Spinal cord (tissue), 10 donors: ENCODE results near the gene OR10J1. TPM values are rescaled to one million over a fixed set of nuclear protein-coding genes. Genes with fewer than 3 reads are reported as not detected.
"Not testable (repeated sequence)": the region's sequence is repeated elsewhere in the genome, so short reads cannot be mapped to it uniquely, and the experiment has no call there.

Experiments
- DNase-seq, 6 donors: peaks; one replicate each; pipeline versions ENCODE4 v3.0.0 to v3.0.0-alpha.2; 2013 to 2015; ENCODE audit warnings: low spot score in 6 of 6, low read depth in 4 of 6
- H3K27ac ChIP-seq: one replicate; pipeline ENCODE4 v1.5.1; 2013; ENCODE audit warnings: low read depth, low read length, control low read depth
- H3K27me3 ChIP-seq: one replicate; pipeline ENCODE4 v1.6.1; 2013; ENCODE audit warnings: low read length; ENCODE audit not compliant: control insufficient read depth, insufficient read depth
- H3K36me3 ChIP-seq: one replicate; pipeline ENCODE4 v1.6.1; 2013; ENCODE audit warnings: low read length; ENCODE audit not compliant: control insufficient read depth, insufficient read depth
- H3K4me1 ChIP-seq: one replicate; pipeline ENCODE4 v1.6.1; 2013; ENCODE audit warnings: low read length; ENCODE audit not compliant: control insufficient read depth, insufficient read depth
- H3K4me3 ChIP-seq: one replicate; pipeline ENCODE4 v1.5.1; 2013; ENCODE audit warnings: low read depth, low read length, control low read depth
- H3K9me3 ChIP-seq: one replicate; pipeline ENCODE4 v1.6.1; 2013; ENCODE audit warnings: low read length; ENCODE audit not compliant: control insufficient read depth, insufficient read depth
- WGBS: methylation state at CpG from one replicate; pipeline ENCODE4 v1.1.5; 2013; ENCODE audit warnings: missing lambda C conversion rate; ENCODE audit not compliant: insufficient coverage; 5-methylcytosine and 5-hydroxymethylcytosine counted together
- polyA plus RNA-seq, 2 donors: library from polyadenylated mRNA; unstranded; fragments of 120-200 nt; gene quantifications; one replicate each; pipeline ENCODE4 v1.2.1, GENCODE V29; 2013; ENCODE audit not compliant: insufficient read length in 2 of 2
- total RNA-seq, 2 donors: library from RNA; depleted of rRNA in 1 of 2; stranded (reverse); fragments of 120-200 nt in 1 of 2; fragments of >200 nt in 1 of 2; gene quantifications; one replicate each; pipeline versions ENCODE4 v1.2.3 to v1.2.4, GENCODE V29; 2013 to 2014
- donor health status: healthy.

Gene OR10J1
- total and polyA plus RNA-seq, 4 donors = 0.06 TPM; not detected in 3

DNA sequence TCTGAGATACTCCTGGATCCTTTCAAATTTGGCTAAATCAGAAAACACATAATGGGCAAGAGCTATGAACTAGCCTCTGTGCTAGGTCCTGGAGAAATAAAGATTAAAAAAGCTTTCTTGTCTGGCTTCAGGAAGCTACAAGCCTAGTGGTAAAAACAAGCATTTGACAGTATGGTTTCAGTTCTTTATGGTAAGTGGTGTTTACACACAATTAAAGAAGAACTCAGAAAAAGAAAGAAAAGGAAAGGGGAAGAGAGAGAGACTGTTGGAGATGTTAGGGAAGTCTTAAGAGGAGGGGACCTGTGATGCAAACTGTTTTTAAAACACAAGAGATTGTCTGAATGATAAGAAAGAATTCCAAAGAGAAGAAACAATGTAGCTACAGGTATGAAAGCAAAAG lies 1.8 kb downstream of the OR10J1 start:
- H3K9me3 ChIP-seq = no peaks in the 10 kb centered on the region

DNA sequence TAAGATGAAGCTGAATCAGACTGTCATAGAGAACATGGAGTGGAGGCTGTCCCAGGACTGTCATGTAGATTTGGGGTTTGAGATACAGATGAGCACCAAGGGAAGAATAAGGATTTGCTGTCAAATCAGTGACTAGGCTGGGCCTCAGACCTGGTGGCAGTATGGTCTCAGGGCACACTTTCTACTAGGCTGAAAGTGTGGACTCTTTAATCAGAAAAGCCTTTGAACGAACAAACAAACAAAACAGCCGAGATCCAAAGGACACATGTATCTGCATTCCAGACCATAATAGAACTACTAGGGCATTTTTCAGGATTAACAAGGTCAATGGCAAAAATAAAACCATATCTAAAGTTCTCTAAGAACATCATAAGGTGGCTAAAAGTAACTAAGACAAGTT lies 2.9 kb downstream of the OR10J1 start:
- DNase-seq = no peak
- no peaks in the 10 kb centered on the region for H3K27me3 ChIP-seq
- H3K4me3 ChIP-seq = no peak overlapping the region
- no peaks in the 10 kb centered on the region for H3K9me3 ChIP-seq
- no peaks in the 10 kb centered on the region for H3K36me3 ChIP-seq
- 72% methylated on average over 2 of the region's 2 CpGs for WGBS
- H3K27ac ChIP-seq = no peak overlapping the region
- H3K4me1 ChIP-seq = no peaks in the 10 kb centered on the region

More for the DNA sequence above, 1.8 kb downstream of the OR10J1 start:
- no peak for DNase-seq
- H3K36me3 ChIP-seq = no peaks in the 10 kb centered on the region
- no peak overlapping the region for H3K27ac ChIP-seq
- H3K27me3 ChIP-seq = no peaks in the 10 kb centered on the region
- no peak overlapping the region for H3K4me3 ChIP-seq
- no peaks in the 10 kb centered on the region for H3K4me1 ChIP-seq

DNA sequence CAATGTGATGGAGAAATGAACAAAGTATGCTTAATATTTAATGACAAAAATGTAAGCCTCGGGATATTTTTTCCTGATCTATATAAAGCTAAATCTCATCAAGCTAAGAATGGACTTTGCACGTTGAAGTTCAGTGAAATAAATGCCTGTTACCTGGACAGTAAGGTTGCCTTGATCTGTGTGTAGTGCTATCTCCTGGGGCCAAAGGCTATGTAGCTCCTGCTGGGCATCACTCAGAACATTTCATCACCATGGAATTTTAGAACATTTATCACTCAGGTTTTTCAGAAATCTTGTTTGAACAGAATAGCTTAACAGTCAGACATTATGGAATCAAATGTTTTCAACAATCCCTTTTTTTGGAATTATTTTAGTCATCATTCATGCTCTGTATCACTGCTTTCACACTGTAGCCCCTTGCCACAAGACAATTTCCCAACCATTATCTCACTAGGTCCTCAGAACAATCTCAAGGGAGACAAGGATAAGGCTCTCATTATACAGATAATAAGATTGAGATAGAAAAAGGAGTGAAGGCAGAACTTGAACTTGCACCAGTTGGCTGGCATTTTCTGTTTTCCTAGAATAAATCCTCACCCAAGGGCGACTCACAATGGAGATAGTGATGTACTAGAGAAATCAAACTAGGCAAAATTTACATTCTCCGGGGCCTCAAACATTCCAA lies 3.7 kb downstream of the OR10J1 start:
- Histone ChIP-seq H3K9me3 (no peaks in the 10 kb centered on the region), H3K27ac (no peak overlapping the region), H3K36me3 (no peaks in the 10 kb centered on the region), H3K27me3 (no peaks in the 10 kb centered on the region), H3K4me3 (no peak overlapping the region), H3K4me1 (no peaks in the 10 kb centered on the region)
- no peak for DNase-seq
- no CpG with 5 or more reads among the region's 4 CpGs for WGBS

DNA sequence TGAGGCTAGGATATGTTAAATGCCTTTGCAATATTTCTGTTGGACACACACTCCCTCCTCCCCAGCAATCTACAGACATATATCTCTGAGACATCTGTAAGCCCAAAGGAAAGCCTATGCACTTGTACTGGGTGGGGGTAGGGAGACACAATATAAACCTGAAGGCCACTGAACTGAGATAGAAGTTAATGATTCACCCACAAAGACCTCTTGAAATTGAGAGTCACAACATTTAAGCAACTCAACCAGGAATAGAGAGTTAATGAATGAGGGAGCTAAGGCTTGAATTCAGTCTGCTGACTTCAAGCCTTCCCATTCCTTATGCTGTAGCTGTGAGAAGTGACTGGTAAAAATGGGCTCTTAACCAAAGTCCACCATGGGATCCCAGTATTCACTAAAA lies 5.0 kb downstream of the OR10J1 start:
- Histone ChIP-seq H3K27ac (no peak overlapping the region), H3K9me3 (no peaks in the 10 kb centered on the region), H3K36me3 (no peaks in the 10 kb centered on the region), H3K27me3 (no peaks in the 10 kb centered on the region), H3K4me1 (no peaks in the 10 kb centered on the region), H3K4me3 (no peak overlapping the region)
- DNase-seq = no peak

DNA sequence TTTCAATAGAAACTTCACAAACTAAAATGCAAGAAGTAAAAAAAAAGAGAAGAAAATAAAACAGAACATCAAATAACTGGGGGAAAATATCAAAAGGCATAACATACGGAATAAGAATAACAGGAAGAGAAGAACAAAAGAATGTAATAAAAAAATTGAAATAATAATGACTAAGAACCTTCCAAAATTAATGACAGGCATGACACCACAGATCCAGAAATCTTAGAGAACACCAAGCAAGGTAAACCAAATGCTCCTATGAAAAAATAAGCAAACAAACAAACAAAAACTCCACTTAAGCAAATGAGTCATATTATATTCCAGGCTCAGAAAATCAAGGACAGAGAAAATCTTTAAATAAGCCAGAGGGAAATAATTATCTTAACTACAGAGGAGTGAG lies 8.7 kb downstream of the OR10J1 start:
- H3K27ac ChIP-seq = no peak overlapping the region
- H3K27me3 ChIP-seq = no peaks in the 10 kb centered on the region
- DNase-seq = no peak
- no peaks in the 10 kb centered on the region for H3K4me1 ChIP-seq
- no peak overlapping the region for H3K4me3 ChIP-seq
- WGBS = no CpG with 5 or more reads among the region's 1 CpG
- H3K9me3 ChIP-seq = no peaks in the 10 kb centered on the region
- H3K36me3 ChIP-seq = no peaks in the 10 kb centered on the region

DNA sequence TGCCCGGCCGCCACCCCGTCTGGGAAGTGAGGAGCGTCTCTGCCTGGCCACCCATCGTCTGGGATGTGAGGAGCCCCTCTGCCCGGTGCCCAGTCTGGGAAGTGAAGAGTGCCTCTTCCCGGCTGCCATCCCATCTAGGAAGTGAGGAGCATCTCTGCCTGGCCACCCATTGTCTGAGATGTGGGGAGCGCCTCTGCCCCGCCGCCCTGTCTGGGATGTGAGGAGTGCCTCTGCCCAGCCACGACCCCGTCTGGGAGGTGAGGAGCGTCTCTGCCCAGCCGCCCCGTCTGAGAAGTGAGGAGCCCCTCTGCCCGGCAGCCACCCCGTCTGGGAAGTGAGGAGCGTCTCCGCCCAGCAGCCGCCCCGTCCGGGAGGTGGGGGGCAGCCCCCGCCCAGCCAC lies 10.1 kb downstream of the OR10J1 start:
- not testable (repeated sequence) for H3K27me3 ChIP-seq, DNase-seq, H3K27ac ChIP-seq, H3K9me3 ChIP-seq, H3K4me3 ChIP-seq, H3K36me3 ChIP-seq, H3K4me1 ChIP-seq
- 97% methylated on average over 6 of the region's 23 CpGs for WGBS

DNA sequence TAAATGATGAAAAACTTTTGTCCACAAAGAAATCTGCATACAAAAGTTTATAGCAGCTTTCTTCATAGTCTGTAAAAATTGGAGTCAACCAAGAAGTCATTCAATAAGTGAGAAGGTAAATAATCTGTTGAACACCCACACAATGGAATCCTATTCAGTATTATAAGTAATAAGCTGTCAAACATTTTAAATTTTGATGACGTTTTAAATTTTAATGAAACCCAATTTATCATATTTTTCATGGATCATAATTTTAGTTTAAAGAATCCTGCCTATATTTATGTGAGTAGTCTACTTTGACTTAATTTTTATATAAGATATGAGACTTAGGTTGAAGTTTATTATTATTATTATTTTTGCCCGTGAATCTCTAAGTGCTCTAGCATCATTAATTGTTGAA lies 20.0 kb downstream of the OR10J1 start:
- DNase-seq = no peak
- no CpG with 5 or more reads among the region's 2 CpGs for WGBS
- Histone ChIP-seq H3K27ac (no peak overlapping the region), H3K4me1 (no peaks in the 10 kb centered on the region), H3K36me3 (no peaks in the 10 kb centered on the region), H3K9me3 (peaks cover 2% of the 10 kb centered on the region), H3K27me3 (no peaks in the 10 kb centered on the region), H3K4me3 (no peak overlapping the region)

DNA sequence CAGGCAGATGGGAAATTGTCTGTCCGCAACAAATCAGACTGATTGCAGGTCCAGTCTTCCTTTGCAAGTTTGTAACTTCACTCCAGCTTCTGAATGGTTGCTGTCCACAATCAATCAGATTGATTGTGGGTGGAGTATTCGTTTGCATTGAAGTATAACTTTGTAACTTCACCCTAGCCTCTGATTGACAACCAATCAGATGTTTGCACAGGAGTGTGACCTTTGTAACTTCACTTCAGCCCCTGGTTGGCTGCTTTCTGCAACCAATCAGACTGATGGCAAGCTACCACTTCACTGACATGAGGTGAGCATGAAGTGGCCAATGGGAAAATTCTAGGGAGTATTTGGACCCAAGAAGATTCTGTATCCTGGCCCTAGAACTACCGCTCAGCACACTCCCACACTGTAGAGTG lies 25.7 kb downstream of the OR10J1 start:
- H3K36me3 ChIP-seq = no peaks in the 10 kb centered on the region
- no peak for DNase-seq
- WGBS = 100% methylated on average over 1 of the region's 3 CpGs
- H3K9me3 ChIP-seq = peaks cover 2% of the 10 kb centered on the region
- no peaks in the 10 kb centered on the region for H3K27me3 ChIP-seq
- no peak overlapping the region for H3K4me3 ChIP-seq
- H3K27ac ChIP-seq = no peak overlapping the region
- H3K4me1 ChIP-seq = no peaks in the 10 kb centered on the region

DNA sequence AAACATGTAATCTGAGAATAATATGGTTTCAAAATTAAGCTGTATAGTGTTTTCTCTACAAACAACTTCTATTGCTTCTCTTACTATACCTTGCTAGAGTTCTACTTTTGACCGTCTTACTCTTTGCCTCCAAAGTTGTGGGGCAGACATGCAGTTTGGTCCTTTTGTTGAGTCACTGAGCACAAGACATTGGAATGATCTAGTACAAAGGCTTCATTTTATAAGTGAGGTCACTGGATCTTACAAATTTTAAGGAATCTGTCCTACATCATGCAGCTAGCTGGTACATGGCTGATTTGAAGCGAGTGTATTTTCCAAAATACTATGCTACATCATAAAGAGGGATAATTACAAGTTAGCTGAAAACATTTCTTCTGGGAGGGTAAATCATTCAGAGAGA lies 28.8 kb downstream of the OR10J1 start:
- WGBS = no CpG with 5 or more reads among the region's 2 CpGs
- no peaks in the 10 kb centered on the region for H3K9me3 ChIP-seq
- H3K4me1 ChIP-seq = no peaks in the 10 kb centered on the region
- no peaks in the 10 kb centered on the region for H3K36me3 ChIP-seq
- no peaks in the 10 kb centered on the region for H3K27me3 ChIP-seq
- no peak for DNase-seq
- no peak overlapping the region for H3K4me3 ChIP-seq
- H3K27ac ChIP-seq = no peak overlapping the region

DNA sequence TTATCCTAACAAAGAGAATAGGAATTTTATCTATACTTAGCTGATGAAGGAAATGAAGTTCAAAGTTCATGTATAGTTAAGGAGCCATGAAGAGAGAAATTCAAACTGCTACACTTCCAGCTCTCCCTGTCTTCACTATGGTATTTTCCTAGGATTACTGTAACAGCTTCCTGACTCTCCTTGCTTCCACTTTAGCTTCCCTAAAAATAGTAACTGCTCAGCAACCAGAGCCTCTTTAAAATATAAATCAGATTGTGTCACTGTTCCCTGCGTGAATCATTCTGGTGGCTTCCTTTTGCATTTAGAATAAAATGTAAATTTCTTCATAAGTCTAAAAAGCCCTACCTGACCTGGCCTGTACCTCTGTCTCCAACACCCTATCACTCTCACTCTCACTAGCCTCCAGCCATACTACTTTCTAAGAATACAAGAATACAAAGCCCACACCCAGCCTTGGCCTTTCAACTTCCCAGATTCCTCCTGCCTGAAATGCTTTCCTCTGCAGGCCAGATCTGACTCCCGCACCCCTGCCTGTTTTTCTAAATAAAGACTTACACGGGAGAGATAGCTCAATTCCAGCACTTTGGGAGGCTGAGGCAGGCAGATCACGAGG lies 30.5 kb downstream of the OR10J1 start:
- Histone ChIP-seq H3K4me3 (no peak overlapping the region), H3K27ac (no peak overlapping the region), H3K27me3 (no peaks in the 10 kb centered on the region), H3K9me3 (no peaks in the 10 kb centered on the region), H3K4me1 (no peaks in the 10 kb centered on the region), H3K36me3 (no peaks in the 10 kb centered on the region)
- 91% methylated on average over 2 of the region's 4 CpGs for WGBS
- DNase-seq = peak in 2 of 6 donors; percentile 4 to 19
